ENCODE results near the gene VPS13D. TPM values are rescaled to one million over a fixed set of nuclear protein-coding genes. Genes with fewer than 3 reads are reported as not detected.

Gene VPS13D
- total and polyA plus RNA-seq, 11 donors, result 32.1 to 301 (median 90.7) TPM

DNA sequence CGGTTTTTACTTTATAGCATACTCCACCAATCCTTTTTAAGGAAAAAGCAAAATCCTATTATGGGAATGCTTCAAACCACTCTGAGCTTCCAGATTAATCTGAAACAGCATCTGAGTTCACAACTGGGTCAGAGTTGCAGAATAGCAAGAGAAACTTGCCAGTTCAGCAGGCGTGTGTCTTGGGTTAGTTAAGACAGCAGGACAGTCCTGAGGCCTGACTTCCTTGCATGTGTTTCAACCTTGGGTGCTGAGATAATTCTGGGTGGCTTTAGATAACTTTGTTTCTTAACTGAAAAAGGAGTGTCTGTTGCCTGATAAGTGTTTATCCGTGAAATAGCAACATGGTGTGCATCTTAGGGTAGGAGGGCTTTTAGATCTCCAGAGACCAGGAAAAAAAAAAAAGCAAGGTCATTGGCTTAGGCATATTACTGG lies 218.9 kb downstream of the VPS13D start:
- DNase-seq (no peak), ATAC-seq (peak in 2 of 4 donors; percentile 21 to 56)
- peak overlapping the region; percentile 24 to 86 (median 68) for H3K27ac ChIP-seq
- H3K4me3 ChIP-seq, result no peak overlapping the region
- TF ChIP-seq POLR2A (IDR thresholded peaks at IDR 0.05), result no peak
- no peak for TF ChIP-seq CTCF (IDR thresholded peaks at IDR 0.05)
- intact Hi-C loops (cut with DNase I), result no loop called here
- H3K4me1 ChIP-seq, result peaks cover 18 to 85% (median 68%) of the 10 kb centered on the region in 12 donors
- WGBS, 4 donors, result 36 to 52% (median 43%) methylated on average over 3 of the region's 3 CpGs
- no peaks in the 10 kb centered on the region for H3K27me3 ChIP-seq
- H3K36me3 ChIP-seq, result peaks cover 0 to 12% (median 0%) of the 10 kb centered on the region in 9 donors
- H3K9me3 ChIP-seq, result no peaks in the 10 kb centered on the region

- H3K27me3 ChIP-seq, result no peaks in the 10 kb centered on the region
- 52 to 85% (median 61%) methylated on average over 10 of the region's 10 CpGs for WGBS, 4 donors
- peak in 3 of 5 donors; percentile 44 to 67 (median 48) for DNase-seq
- H3K4me1 ChIP-seq, result peaks cover 18 to 99% (median 82%) of the 10 kb centered on the region in 12 donors
- peak; percentile 69 to 81 (median 74) for ATAC-seq
- TF ChIP-seq CTCF (IDR thresholded peaks at IDR 0.05) (no peak), POLR2A (IDR thresholded peaks at IDR 0.05) (no peak)
- peaks cover 0 to 12% (median 0%) of the 10 kb centered on the region in 9 donors for H3K36me3 ChIP-seq
- H3K9me3 ChIP-seq, result no peaks in the 10 kb centered on the region
- peak overlapping the region; percentile 24 to 86 (median 68) for H3K27ac ChIP-seq
- no peak overlapping the region for H3K4me3 ChIP-seq
- intact Hi-C loops (cut with DNase I), result loop anchor here in 1 of 10 donors (5.0 kb wide), 1 partner anchor 167 kb away; the partner anchor contains the start of gene DHRS3
Observed at GRCh38 chr1:12450090-12450755, 220.4 kb downstream of the VPS13D start.

DNA sequence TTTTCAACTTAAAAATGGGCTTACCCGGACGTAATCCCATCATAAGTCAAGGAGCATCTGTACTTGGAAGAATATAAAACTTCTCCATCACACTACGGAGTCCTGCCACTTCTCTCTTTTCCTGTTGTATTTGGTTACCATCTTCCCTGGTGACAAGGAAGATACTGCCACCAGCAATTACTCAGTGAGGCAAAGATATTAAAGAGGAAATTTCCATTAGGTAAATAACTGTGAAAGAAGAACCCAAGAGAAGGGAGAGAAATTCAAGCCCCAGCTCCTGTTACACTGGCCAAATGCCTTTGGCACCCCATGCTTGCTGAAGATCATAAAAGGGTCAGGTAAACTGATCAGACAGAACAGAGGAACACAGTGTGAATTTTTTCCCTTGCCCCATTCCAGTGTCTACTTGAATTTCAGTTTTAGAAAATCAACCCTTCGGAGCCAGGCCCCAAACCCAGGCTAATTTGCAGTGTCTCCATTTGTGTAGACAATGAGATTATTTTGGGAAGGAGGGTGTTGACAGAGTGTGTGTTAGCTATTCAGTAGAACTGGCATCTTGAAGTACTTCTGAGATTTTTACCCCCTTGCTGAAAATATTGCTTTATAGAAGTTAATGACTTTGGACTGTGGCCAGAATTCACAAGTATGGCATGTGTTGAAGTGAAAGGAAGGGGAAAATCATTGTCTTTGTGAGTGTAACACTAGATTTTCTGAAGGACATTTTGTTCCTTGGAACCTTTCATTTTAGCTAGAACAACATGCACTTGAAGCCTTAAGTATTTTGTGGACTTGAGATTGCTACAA lies 221.1 kb downstream of the VPS13D start:
- H3K4me3 ChIP-seq, result no peak overlapping the region
- TF ChIP-seq POLR2A (IDR thresholded peaks at IDR 0.05) (no peak), CTCF (IDR thresholded peaks at IDR 0.05) (no peak)
- DNase-seq (no peak), ATAC-seq (no peak)
- H3K27ac ChIP-seq, result peak overlapping the region; percentile 44 to 86 (median 68)
- H3K27me3 ChIP-seq, result no peaks in the 10 kb centered on the region
- H3K9me3 ChIP-seq, result no peaks in the 10 kb centered on the region
- H3K4me1 ChIP-seq, result peaks cover 22 to 99% (median 88%) of the 10 kb centered on the region in 12 donors
- WGBS, 4 donors, result 50 to 78% (median 65%) methylated on average over 4 of the region's 4 CpGs
- H3K36me3 ChIP-seq, result peaks cover 0 to 16% (median under 1%) of the 10 kb centered on the region in 9 donors
- intact Hi-C loops (cut with DNase I), result loop anchor here in 1 of 10 donors (5.0 kb wide), 1 partner anchor 166 kb away; the partner anchor contains the start of gene DHRS3

GRCh38 chr1:12451560-12451900 lies 221.7 kb downstream of the VPS13D start:
- no peaks in the 10 kb centered on the region for H3K9me3 ChIP-seq
- H3K27me3 ChIP-seq, result no peaks in the 10 kb centered on the region
- peaks cover 0 to 22% (median 5%) of the 10 kb centered on the region in 9 donors for H3K36me3 ChIP-seq
- TF ChIP-seq CTCF (IDR thresholded peaks at IDR 0.05), result no peak
- no peak for TF ChIP-seq POLR2A (IDR thresholded peaks at IDR 0.05)
- H3K4me3 ChIP-seq, result no peak overlapping the region
- intact Hi-C loops (cut with DNase I), result loop anchor here in 1 of 10 donors (5.0 kb wide), 1 partner anchor 166 kb away; the partner anchor contains the start of gene DHRS3
- 82 to 96% (median 88%) methylated on average over 3 of the region's 3 CpGs for WGBS, 4 donors
- H3K4me1 ChIP-seq, result peaks cover 22 to 100% (median 89%) of the 10 kb centered on the region in 12 donors
- DNase-seq (no peak), ATAC-seq (no peak)
- peak overlapping the region in 11 of 12 donors; percentile 18 to 86 (median 70) for H3K27ac ChIP-seq
